AG10803 (cell line): Measurements from ENCODE around the gene ENAH.
A peak's percentile ranks its signal among the peaks of the same experiment; 100 is the strongest.

Experiments used
- DNase-seq: peaks from one replicate; pipeline ENCODE4 v3.0.0; 2010; ENCODE audit warnings: low read depth
- H3K4me3 ChIP-seq: 2 replicates; pipeline ENCODE4 v1.5.1; 2011; ENCODE audit warnings: mild to moderate bottlenecking, low read length, control low read depth
- CTCF ChIP-seq: conservative IDR thresholded peaks from 2 replicates; pipeline ENCODE4 v1.5.1; 2011; ENCODE audit warnings: mild to moderate bottlenecking, low read length, control low read depth, inconsistent platforms

Gene ENAH

GRCh38 chr1:225653463-225654276, 747 bp upstream of the ENAH start:
- TF ChIP-seq CTCF, result no peak
- DNase-seq, result peak; percentile 70
- peak overlapping the region; percentile 75 for H3K4me3 ChIP-seq

DNA sequence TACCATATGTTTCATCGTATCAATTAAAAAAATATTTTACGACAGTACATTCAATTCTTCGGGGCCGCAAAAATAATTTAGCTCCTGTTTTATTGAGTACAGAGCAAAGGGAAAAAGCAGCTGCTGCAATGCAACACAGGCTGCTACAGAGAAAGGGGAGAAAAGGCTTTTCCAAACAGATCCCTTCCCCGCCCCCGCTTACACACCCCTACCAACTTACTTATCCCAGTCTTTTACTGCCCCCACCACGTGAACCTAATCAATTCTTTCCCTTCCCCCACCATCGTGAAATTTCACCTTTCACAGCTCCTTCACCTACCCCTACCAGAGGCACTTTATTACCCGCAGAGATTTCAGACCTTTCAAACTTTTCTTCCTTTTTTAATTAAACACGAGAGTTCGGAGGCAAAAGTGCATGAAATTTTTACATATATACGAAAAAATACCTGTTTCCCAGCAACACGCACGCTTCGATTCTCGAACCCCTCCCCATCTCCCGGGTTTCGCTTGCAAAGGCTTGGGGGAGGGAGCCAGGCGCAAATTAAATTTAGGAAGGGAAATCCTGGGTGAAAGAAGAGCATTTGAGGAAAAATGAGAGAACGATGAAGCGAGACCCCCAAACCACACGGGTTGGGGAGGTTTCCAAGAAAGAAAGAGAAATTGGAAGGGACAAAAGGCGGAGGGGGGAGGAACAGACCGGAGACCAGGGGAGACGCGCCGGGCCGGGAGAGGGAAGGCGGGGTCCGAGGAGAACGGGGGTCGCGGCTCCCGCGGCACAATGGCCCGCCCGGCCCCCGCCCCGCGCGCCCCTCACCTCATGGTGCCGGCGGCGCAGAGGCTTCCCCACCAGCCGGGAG, 823 bp downstream of the ENAH start:
- no peak for TF ChIP-seq CTCF
- H3K4me3 ChIP-seq, result peak overlapping the region; percentile 83
- DNase-seq, result no peak

- DNase-seq, result peak; percentile 42
- peak overlapping the region; percentile 83 for H3K4me3 ChIP-seq
- no peak for TF ChIP-seq CTCF
These were observed 1.5 kb downstream of the ENAH start for GRCh38 chr1:225651376-225651871.

DNA sequence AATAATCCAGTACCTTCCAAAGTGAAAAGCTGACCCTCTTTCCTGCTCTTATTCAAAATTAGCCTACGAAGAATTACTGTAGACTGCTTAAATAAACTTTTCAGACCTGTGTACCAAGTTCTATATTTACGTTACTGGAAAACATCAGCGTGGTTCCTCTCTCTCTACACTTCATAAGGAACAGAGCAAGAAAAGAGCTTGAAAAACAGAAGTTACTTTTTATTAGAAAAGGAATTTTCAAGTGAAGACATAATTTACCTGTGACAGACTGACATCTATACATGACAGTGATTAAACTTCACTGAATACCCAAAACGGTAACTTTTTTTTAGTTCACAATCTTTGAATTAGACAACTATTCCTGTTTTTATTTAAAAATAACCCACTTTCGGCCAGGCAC, 2.7 kb downstream of the ENAH start:
- peak overlapping the region; percentile 25; the same call in 1 of the 2 replicates for H3K4me3 ChIP-seq
- DNase-seq, result no peak
- TF ChIP-seq CTCF, result no peak

GRCh38 chr1:225645194-225645895, 7.6 kb downstream of the ENAH start:
- no peak for DNase-seq
- TF ChIP-seq CTCF, result no peak
- H3K4me3 ChIP-seq, result no peak overlapping the region

GRCh38 chr1:225644666-225645065, 8.3 kb downstream of the ENAH start:
- no peak for TF ChIP-seq CTCF
- peak; percentile 9 for DNase-seq
- H3K4me3 ChIP-seq, result no peak overlapping the region
